ENCODE data around the gene PRCD. TPM values are rescaled to one million over a fixed set of nuclear protein-coding genes. Genes with fewer than 3 reads are reported as not detected.
"Not testable (repeated sequence)": the region's sequence is repeated elsewhere in the genome, so short reads cannot be mapped to it uniquely, and the experiment has no call there.

PRCD gene
- polyA plus RNA-seq, 1 donor (not counting 4 experiments of a cell fraction or from before 2014, with no cell fraction given), result 1.2 TPM

- FAIRE-seq (peak; percentile 67), DNase-seq (ENCODE audit: low read depth, low spot score) (no peak)
- no peak overlapping the region for H2AFZ ChIP-seq (ENCODE audit: control insufficient read depth, low read length)
- H4K20me1 ChIP-seq (ENCODE audit: control insufficient read depth, extremely low read depth, insufficient read depth, low read length), result peaks cover 37% of the 10 kb centered on the region
- peaks cover 12 to 53% of the 10 kb centered on the region in 2 experiments for H3K36me3 ChIP-seq (ENCODE audit: control insufficient read depth in 2 of 2, extremely low read depth in 1 of 2, insufficient read depth in 2 of 2, low read length in 2 of 2)
- H3K9me1 ChIP-seq (ENCODE audit: control insufficient read depth, extremely low read depth, insufficient read depth, low read length), result peaks cover 7% of the 10 kb centered on the region
- peak overlapping the region in 2 of 3 experiments; percentile 3 to 5 for H3K4me3 ChIP-seq (ENCODE audit: control insufficient read depth in 2 of 3, extremely low read depth in 1 of 3, insufficient read depth in 2 of 3, low read depth in 1 of 3, low read length in 3 of 3)
- H3K79me2 ChIP-seq (ENCODE audit: control insufficient read depth, insufficient read depth, low read length), result peaks cover 50% of the 10 kb centered on the region
- TF ChIP-seq EZH2 (IDR thresholded peaks at IDR 0.05; ENCODE audit: low read length) (no peak), CTCF (optimal IDR thresholded peaks at IDR 0.05 in 1 of 3, IDR thresholded peaks at IDR 0.05 in 1 of 3, conservative IDR thresholded peaks at IDR 0.05 in 1 of 3; ENCODE audit: extremely low read depth in 1 of 3, insufficient read depth in 2 of 3, low read length in 3 of 3) (peak in 1 of 3 experiments; percentile 17)
- peak overlapping the region; percentile 38 for H3K9ac ChIP-seq (ENCODE audit: control insufficient read depth, extremely low read depth, insufficient read depth, low read length)
- peak overlapping the region; percentile 100 for H3K27ac ChIP-seq (ENCODE audit: control insufficient read depth, insufficient read depth, low read length)
- dilution Hi-C loops (cut with MboI; ENCODE audit: extremely low pct_ligation_motif_present, low sequenced_read_pairs), result no loop called here
- H3K9me3 ChIP-seq (ENCODE audit: control insufficient read depth, low read depth, low read length), result no peaks in the 10 kb centered on the region
- no peaks in the 10 kb centered on the region for H3K27me3 ChIP-seq (ENCODE audit: control insufficient read depth, extremely low read depth, insufficient read depth, low read length)
- peaks cover 52% of the 10 kb centered on the region for H3K4me1 ChIP-seq (ENCODE audit: control insufficient read depth, extremely low read depth, insufficient read depth, low read length)
- H3K4me2 ChIP-seq (ENCODE audit: control insufficient read depth, extremely low read depth, insufficient read depth, low read depth, low read length), result peak overlapping the region; percentile 58
Observed at GRCh38 chr17:76562734-76563148, 22.9 kb downstream of the PRCD start.

- DNase-seq (ENCODE audit: low read depth, low spot score); H3K4me3 ChIP-seq (ENCODE audit: control insufficient read depth in 2 of 3, extremely low read depth in 1 of 3, insufficient read depth in 2 of 3, low read depth in 1 of 3, low read length in 3 of 3); dilution Hi-C loops (cut with MboI; ENCODE audit: extremely low pct_ligation_motif_present, low sequenced_read_pairs); H3K27me3 ChIP-seq (ENCODE audit: control insufficient read depth, extremely low read depth, insufficient read depth, low read length); H3K9me3 ChIP-seq (ENCODE audit: control insufficient read depth, low read depth, low read length); H3K9me1 ChIP-seq (ENCODE audit: control insufficient read depth, extremely low read depth, insufficient read depth, low read length); H2AFZ ChIP-seq (ENCODE audit: control insufficient read depth, low read length); FAIRE-seq: not testable (repeated sequence)
- H3K4me1 ChIP-seq (ENCODE audit: control insufficient read depth, extremely low read depth, insufficient read depth, low read length), result peaks cover 52% of the 10 kb centered on the region
- peak overlapping the region; percentile 100 for H3K27ac ChIP-seq (ENCODE audit: control insufficient read depth, insufficient read depth, low read length)
- H3K9ac ChIP-seq (ENCODE audit: control insufficient read depth, extremely low read depth, insufficient read depth, low read length), result peak overlapping the region; percentile 28
- peaks cover 12 to 52% of the 10 kb centered on the region in 2 experiments for H3K36me3 ChIP-seq (ENCODE audit: control insufficient read depth in 2 of 2, extremely low read depth in 1 of 2, insufficient read depth in 2 of 2, low read length in 2 of 2)
- H4K20me1 ChIP-seq (ENCODE audit: control insufficient read depth, extremely low read depth, insufficient read depth, low read length), result peaks cover 37% of the 10 kb centered on the region
- peaks cover 44% of the 10 kb centered on the region for H3K79me2 ChIP-seq (ENCODE audit: control insufficient read depth, insufficient read depth, low read length)
- peak overlapping the region; percentile 10 for H3K4me2 ChIP-seq (ENCODE audit: control insufficient read depth, extremely low read depth, insufficient read depth, low read depth, low read length)
Observed at GRCh38 chr17:76563359-76563758, 23.5 kb downstream of the PRCD start.

GRCh38 chr17:76564991-76565727, 25.3 kb downstream of the PRCD start:
- peaks cover 26% of the 10 kb centered on the region for H3K79me2 ChIP-seq (ENCODE audit: control insufficient read depth, insufficient read depth, low read length)
- peaks cover 42% of the 10 kb centered on the region for H3K4me1 ChIP-seq (ENCODE audit: control insufficient read depth, extremely low read depth, insufficient read depth, low read length)
- H4K20me1 ChIP-seq (ENCODE audit: control insufficient read depth, extremely low read depth, insufficient read depth, low read length), result peaks cover 33% of the 10 kb centered on the region
- H3K36me3 ChIP-seq (ENCODE audit: control insufficient read depth in 2 of 2, extremely low read depth in 1 of 2, insufficient read depth in 2 of 2, low read length in 2 of 2), result peaks cover 11 to 45% of the 10 kb centered on the region in 2 experiments
- H3K9me1 ChIP-seq (ENCODE audit: control insufficient read depth, extremely low read depth, insufficient read depth, low read length); DNase-seq (ENCODE audit: low read depth, low spot score); H3K4me3 ChIP-seq (ENCODE audit: control insufficient read depth in 2 of 3, extremely low read depth in 1 of 3, insufficient read depth in 2 of 3, low read depth in 1 of 3, low read length in 3 of 3); dilution Hi-C loops (cut with MboI; ENCODE audit: extremely low pct_ligation_motif_present, low sequenced_read_pairs); H2AFZ ChIP-seq (ENCODE audit: control insufficient read depth, low read length); H3K27me3 ChIP-seq (ENCODE audit: control insufficient read depth, extremely low read depth, insufficient read depth, low read length); FAIRE-seq; H3K9me3 ChIP-seq (ENCODE audit: control insufficient read depth, low read depth, low read length); H3K4me2 ChIP-seq (ENCODE audit: control insufficient read depth, extremely low read depth, insufficient read depth, low read depth, low read length); H3K9ac ChIP-seq (ENCODE audit: control insufficient read depth, extremely low read depth, insufficient read depth, low read length): not testable (repeated sequence)
- H3K27ac ChIP-seq (ENCODE audit: control insufficient read depth, insufficient read depth, low read length), result peak overlapping the region; percentile 72

All from keratinocyte (primary cell).